HepG2 (cell line): ENCODE measurements around the gene ZNF26. TPM values are rescaled to one million over a fixed set of nuclear protein-coding genes. Genes with fewer than 3 reads are reported as not detected.

ENCODE experiments used
- ATAC-seq: fragments of 200-7000 bp; cut with Tn5 transposase; 3 replicates; pipeline ENCODE4 v1.9.1; 2020; ENCODE audit warnings: mild to moderate bottlenecking, moderate library complexity
- BruUV-seq: library from RNA; stranded (reverse); fragments of 400-500 nt; replicated peaks from 2 replicates; lab custom pipeline; 2021; lab: Mats Ljungman, UMichigan
- CTCF ChIA-PET: fragments of 300-600 bp; formaldehyde crosslinking; extraction: SDS; loops from one replicate; lab custom pipeline; 2021; ENCODE audit warnings: low total read pairs, inconsistent platforms, low intra/inter-chr PET ratio; lab: Yijun Ruan, JAX
- POLR2A ChIA-PET: fragments of 350-600 bp; sonication (Branson Sonifier 250); formaldehyde crosslinking; loops from one replicate; lab custom pipeline; 2020; ENCODE audit warnings: antibody characterized with exemption, inconsistent platforms; lab: Yijun Ruan, JAX
- DNase-seq: peaks from one replicate; pipeline ENCODE4 v3.0.0-alpha.2; 2015; ENCODE audit warnings: low spot score
- FAIRE-seq: peaks from 3 replicates; lab custom pipeline; 2011; peaks lifted over from hg19 to GRCh38; lab: Jason Lieb, UNC
- H2AFZ ChIP-seq: one replicate; pipeline ENCODE4 v1.6.1; 2011; ENCODE audit warnings: low read length, inconsistent platforms
- H3K27ac ChIP-seq: fragments of 300-600 bp; 3 replicates; pipeline ENCODE4 v1.8.0; 2011; ENCODE audit warnings: mixed run types, mild to moderate bottlenecking, mixed read lengths, low read length, inconsistent platforms; ENCODE audit not compliant: insufficient read depth; ENCODE audit errors: extremely low read length
- H3K27me3 ChIP-seq, 2 experiments: fragments of 200-600 bp in 1 of 2; 2 replicates in 1 of 2; 3 replicates in 1 of 2; pipeline versions ENCODE4 v1.6.0 to v1.8.0; 2011; ENCODE audit warnings: low read length in 2 of 2, mild to moderate bottlenecking in 2 of 2, moderate library complexity in 2 of 2, inconsistent platforms in 1 of 2; ENCODE audit not compliant: insufficient read depth in 2 of 2, control insufficient read depth in 1 of 2
- H3K36me3 ChIP-seq, 2 experiments: fragments of 200-600 bp in 1 of 2; replicated peaks in 1 of 2; 2 replicates in 1 of 2; 3 replicates in 1 of 2; pipeline versions ENCODE4 v1.5.1 to v1.8.0; 2011; ENCODE audit warnings: low read length in 2 of 2, inconsistent platforms in 1 of 2; ENCODE audit not compliant: insufficient read depth in 2 of 2, control insufficient read depth in 1 of 2
- H3K4me1 ChIP-seq: 2 replicates; pipeline ENCODE4 v1.5.1; 2012; ENCODE audit warnings: low read length, inconsistent platforms; ENCODE audit not compliant: insufficient read depth
- H3K4me2 ChIP-seq: 2 replicates; pipeline ENCODE4 v1.6.0; 2011; ENCODE audit warnings: low read depth, low read length, inconsistent platforms
- H3K4me3 ChIP-seq, 3 experiments: fragments of 200-600 bp in 1 of 3; sonication (generic), shearing (Covaris generic) in 1 of 3; replicated peaks in 1 of 3; 2 replicates each; pipeline ENCODE4 v1.5.1; 2011 to 2016; ENCODE audit warnings: low read length in 3 of 3, inconsistent platforms in 2 of 3, low read depth in 2 of 3, mild to moderate bottlenecking in 2 of 3, control low read depth in 1 of 3, mixed read lengths in 1 of 3; ENCODE audit not compliant: insufficient read depth in 1 of 3
- H3K79me2 ChIP-seq: one replicate; pipeline ENCODE4 v1.6.1; 2011; ENCODE audit warnings: low read length, inconsistent platforms; ENCODE audit not compliant: insufficient read depth
- H3K9ac ChIP-seq: 2 replicates; pipeline ENCODE4 v1.6.0; 2011; ENCODE audit warnings: mild to moderate bottlenecking, low read depth, low read length, inconsistent platforms; ENCODE audit not compliant: insufficient read depth
- H3K9me3 ChIP-seq: 2 replicates; pipeline ENCODE4 v1.5.1; 2012; ENCODE audit warnings: mild to moderate bottlenecking, low read length
- H4K20me1 ChIP-seq: 2 replicates; pipeline ENCODE4 v1.6.0; 2011; ENCODE audit warnings: inconsistent platforms, mild to moderate bottlenecking, low read length, moderate library complexity; ENCODE audit not compliant: insufficient read depth
- AGO2 ChIP-seq: fragments of 200-400 bp; formaldehyde crosslinking; optimal IDR thresholded peaks from 2 replicates; pipeline ENCODE3; 2017; ENCODE audit warnings: mild to moderate bottlenecking, low read depth, low read length, moderate library complexity
- CBX2 ChIP-seq, 2 experiments: fragments of 200-600 bp in 1 of 2; sonication (generic); formaldehyde crosslinking in 1 of 2; IDR thresholded peaks; 2 replicates each; pipeline versions ENCODE4 v1.7.0 to v1.8.1; 2018 to 2022; ENCODE audit warnings: low read depth in 2 of 2, low read length in 1 of 2, mild to moderate bottlenecking in 1 of 2, missing genetic modification reagents in 1 of 2
- FOSL1 ChIP-seq: sonication (generic); formaldehyde crosslinking; IDR thresholded peaks from 2 replicates; pipeline ENCODE4 v1.9.0; 2021; ENCODE audit warnings: missing genetic modification reagents, borderline replicate concordance
- KLF13 ChIP-seq: sonication (generic); formaldehyde crosslinking; IDR thresholded peaks from 2 replicates; pipeline ENCODE4 v1.4.0; 2020; ENCODE audit warnings: mild to moderate bottlenecking, missing genetic modification reagents
- MAF1 ChIP-seq: sonication (generic); formaldehyde crosslinking; IDR thresholded peaks from 2 replicates; pipeline ENCODE4 v1.5.0; 2020; ENCODE audit warnings: missing genetic modification reagents, borderline replicate concordance
- NFIB ChIP-seq: sonication (generic); formaldehyde crosslinking; IDR thresholded peaks from 2 replicates; pipeline ENCODE4 v1.9.0; 2021; ENCODE audit warnings: missing genetic modification reagents, mild to moderate bottlenecking, borderline replicate concordance
- SP1 ChIP-seq, 2 experiments: fragments of 450-650 bp in 1 of 2; sonication (generic) in 1 of 2; formaldehyde crosslinking in 1 of 2; IDR thresholded peaks; 2 replicates each; pipeline versions ENCODE4 v1.4.0 to v1.6.1; 2016 to 2020; ENCODE audit warnings: missing genetic modification reagents in 1 of 2
- SRSF1 ChIP-seq: fragments of 200-400 bp; formaldehyde crosslinking; optimal IDR thresholded peaks from 2 replicates; pipeline ENCODE3; 2017; ENCODE audit warnings: mild to moderate bottlenecking, low read depth, low read length, moderate library complexity
- ZKSCAN8 ChIP-seq: IDR thresholded peaks from 2 replicates; pipeline ENCODE4 v1.6.1; 2016; ENCODE audit warnings: borderline replicate concordance, missing genetic modification reagents, missing compliant biosample characterization
- ZNF484 ChIP-seq: sonication (generic); formaldehyde crosslinking; IDR thresholded peaks from 2 replicates; pipeline ENCODE4 v1.5.1; 2020; ENCODE audit warnings: mild to moderate bottlenecking, low read depth, missing genetic modification reagents, borderline replicate concordance
- WGBS: methylation state at CpG from one replicate; pipeline ENCODE4 v1.1.6; 2017; ENCODE audit warnings: low lambda C conversion rate; 5-methylcytosine and 5-hydroxymethylcytosine counted together
- in situ Hi-C: cut with HindIII; loops from 2 replicates; pipeline ENCODE4 v1.10.0; 2017; ENCODE audit warnings: low pct_unique_long_range_greater_than_20kb; ENCODE audit not compliant: extremely low pct_ligation_motif_present
- intact Hi-C: fragments of 100-400 bp; cut with micrococcal nuclease; formaldehyde crosslinking; loops from one replicate; pipeline ENCODE4 v1.10.0; 2022; ENCODE audit not compliant: unreplicated experiment
- polyA plus RNA-seq, 8 experiments: library from polyadenylated mRNA; depleted of rRNA in 3 of 8; stranded (reverse) in 7 of 8; unstranded in 1 of 8; fragments of >200 nt; fragmentation: Illumina TruSeq in 4 of 8; extraction: Trizol in 4 of 8; gene quantifications; 2 replicates each; pipeline versions ENCODE4 v1.2.1 to v1.2.3, GENCODE V29; 2011 to 2016; ENCODE audit warnings: low read depth in 4 of 8, missing spikeins in 1 of 8, mixed read lengths in 1 of 8; ENCODE audit not compliant: insufficient read depth in 1 of 8
- total RNA-seq, 5 experiments: library from RNA; depleted of rRNA; stranded (reverse); fragments of >200 nt; fragmentation: Illumina TruSeq; extraction: Trizol; gene quantifications; 2 replicates each; pipeline ENCODE4 v1.2.3, GENCODE V29; 2016; ENCODE audit warnings: low read depth in 1 of 5
- TF ChIP-seq, protein P1 (sequence below): sonication (generic); formaldehyde crosslinking; IDR thresholded peaks from 2 replicates; pipeline ENCODE4 v1.5.0; 2020; ENCODE audit warnings: mild to moderate bottlenecking, missing genetic modification reagents
- TF ChIP-seq, protein P2 (sequence below): sonication (generic); formaldehyde crosslinking; conservative IDR thresholded peaks from 2 replicates; pipeline ENCODE4 v1.4.0; 2020; ENCODE audit warnings: missing genetic modification reagents

Gene ZNF26
- total and polyA plus RNA-seq, 2 of the 13 experiments (the other 11 are each of a cell fraction or from before 2014, with no cell fraction given): 3.8 to 6.5 TPM

DNA sequence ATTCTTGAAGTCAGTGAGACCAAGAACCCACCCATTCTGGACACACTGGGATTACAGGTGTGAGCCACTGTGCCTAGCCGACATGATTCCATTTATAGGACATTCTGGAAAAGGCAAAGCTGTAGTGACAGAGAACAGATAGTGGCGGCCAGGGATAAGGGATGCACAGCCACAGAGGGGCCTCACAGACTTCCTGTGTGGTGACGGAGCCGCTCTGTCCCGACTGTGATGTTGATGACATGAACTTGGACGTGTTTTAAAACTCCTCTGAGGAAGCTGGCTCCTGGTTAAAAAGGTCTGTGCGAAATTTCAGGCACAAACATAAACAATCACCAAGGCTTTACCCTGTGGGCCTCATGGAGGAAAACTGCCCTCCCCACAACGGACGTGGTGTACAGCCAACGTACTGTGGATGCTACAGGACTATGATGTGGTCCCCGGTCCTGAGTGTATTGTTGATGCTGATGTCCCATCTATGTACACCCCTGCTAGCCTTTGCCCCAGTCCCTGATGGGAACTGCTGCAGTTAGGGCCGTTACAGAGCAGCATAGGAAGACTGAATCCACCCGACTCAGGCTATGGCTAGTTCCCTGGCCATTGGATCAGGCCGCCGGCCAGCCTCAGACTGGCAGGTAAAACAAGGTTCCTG, 46.0 kb upstream of the ZNF26 start (continued):
- TF ChIP-seq FOSL1 (CRISPR knock-in tag) (no peak), SP1 (IDR thresholded peaks at IDR 0.05) (no peak), SP1 (CRISPR knock-in tag; IDR thresholded peaks at IDR 0.05) (no peak), ZNF484 (no peak), KLF13 (CRISPR knock-in tag) (no peak), SRSF1 (no peak), NFIB (no peak), CBX2 (IDR thresholded peaks at IDR 0.05; ENCODE audit: low read depth, low read length) (no peak), CBX2 (CRISPR knock-in tag; IDR thresholded peaks at IDR 0.05; ENCODE audit: low read depth) (no peak)
- TF ChIP-seq, protein P1, sequence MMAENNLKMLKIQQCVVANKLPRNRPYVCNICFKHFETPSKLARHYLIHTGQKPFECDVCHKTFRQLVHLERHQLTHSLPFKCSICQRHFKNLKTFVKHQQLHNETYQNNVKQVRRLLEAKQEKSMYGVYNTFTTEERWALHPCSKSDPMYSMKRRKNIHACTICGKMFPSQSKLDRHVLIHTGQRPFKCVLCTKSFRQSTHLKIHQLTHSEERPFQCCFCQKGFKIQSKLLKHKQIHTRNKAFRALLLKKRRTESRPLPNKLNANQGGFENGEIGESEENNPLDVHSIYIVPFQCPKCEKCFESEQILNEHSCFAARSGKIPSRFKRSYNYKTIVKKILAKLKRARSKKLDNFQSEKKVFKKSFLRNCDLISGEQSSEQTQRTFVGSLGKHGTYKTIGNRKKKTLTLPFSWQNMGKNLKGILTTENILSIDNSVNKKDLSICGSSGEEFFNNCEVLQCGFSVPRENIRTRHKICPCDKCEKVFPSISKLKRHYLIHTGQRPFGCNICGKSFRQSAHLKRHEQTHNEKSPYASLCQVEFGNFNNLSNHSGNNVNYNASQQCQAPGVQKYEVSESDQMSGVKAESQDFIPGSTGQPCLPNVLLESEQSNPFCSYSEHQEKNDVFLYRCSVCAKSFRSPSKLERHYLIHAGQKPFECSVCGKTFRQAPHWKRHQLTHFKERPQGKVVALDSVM (CRISPR knock-in tag): no peak

DNA sequence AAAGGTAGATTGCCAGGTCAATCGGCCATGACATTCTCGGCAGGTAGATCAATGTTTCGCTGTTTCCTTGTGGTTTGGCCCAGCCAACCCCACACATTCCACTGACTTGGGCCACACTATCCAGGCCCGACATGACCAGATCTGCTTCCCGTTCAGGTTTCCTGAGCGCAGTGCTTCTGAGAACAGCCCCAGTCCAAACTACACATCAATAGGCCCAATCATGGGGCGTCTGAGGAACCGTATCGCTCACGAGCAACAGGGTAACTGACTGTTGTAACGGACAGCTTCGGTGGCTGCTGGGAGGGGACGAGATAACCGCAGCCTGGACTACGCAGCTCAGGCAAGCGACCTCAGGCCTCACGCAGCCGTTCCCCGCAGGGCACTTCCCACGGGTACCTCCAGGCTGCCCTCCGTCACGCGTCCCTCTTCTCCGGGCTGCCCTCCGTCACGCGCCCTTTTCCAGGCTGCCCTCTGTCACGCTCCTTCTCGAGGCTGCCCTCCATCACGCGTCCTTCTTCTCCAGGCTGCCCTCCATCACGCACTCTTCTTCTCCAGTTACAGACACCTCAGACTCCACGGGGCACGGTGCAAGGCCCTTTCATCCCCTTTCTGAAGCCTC, 44.7 kb upstream of the ZNF26 start:
- in situ Hi-C loops: no loop called here
- H3K4me2 ChIP-seq: no peak overlapping the region
- H4K20me1 ChIP-seq: no peaks in the 10 kb centered on the region
- ATAC-seq (no peak; the same call in 2 of the 3 replicates), DNase-seq (no peak), FAIRE-seq (no peak)
- BruUV-seq: no TSS peak
- ChIA-PET CTCF (no interaction called here), POLR2A (no interaction called here)
- WGBS: 96% methylated on average over 31 of the region's 34 CpGs
- H3K36me3 ChIP-seq: peaks cover 14 to 48% of the 10 kb centered on the region in 2 experiments; a peak in 4 of 5 replicates
- no peak overlapping the region for H2AFZ ChIP-seq
- intact Hi-C loops: no loop called here
- TF ChIP-seq, protein P2, sequence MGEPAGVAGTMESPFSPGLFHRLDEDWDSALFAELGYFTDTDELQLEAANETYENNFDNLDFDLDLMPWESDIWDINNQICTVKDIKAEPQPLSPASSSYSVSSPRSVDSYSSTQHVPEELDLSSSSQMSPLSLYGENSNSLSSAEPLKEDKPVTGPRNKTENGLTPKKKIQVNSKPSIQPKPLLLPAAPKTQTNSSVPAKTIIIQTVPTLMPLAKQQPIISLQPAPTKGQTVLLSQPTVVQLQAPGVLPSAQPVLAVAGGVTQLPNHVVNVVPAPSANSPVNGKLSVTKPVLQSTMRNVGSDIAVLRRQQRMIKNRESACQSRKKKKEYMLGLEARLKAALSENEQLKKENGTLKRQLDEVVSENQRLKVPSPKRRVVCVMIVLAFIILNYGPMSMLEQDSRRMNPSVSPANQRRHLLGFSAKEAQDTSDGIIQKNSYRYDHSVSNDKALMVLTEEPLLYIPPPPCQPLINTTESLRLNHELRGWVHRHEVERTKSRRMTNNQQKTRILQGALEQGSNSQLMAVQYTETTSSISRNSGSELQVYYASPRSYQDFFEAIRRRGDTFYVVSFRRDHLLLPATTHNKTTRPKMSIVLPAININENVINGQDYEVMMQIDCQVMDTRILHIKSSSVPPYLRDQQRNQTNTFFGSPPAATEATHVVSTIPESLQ (CRISPR knock-in tag): no peak
- no peak for TF ChIP-seq ZKSCAN8 (CRISPR knock-in tag)
- TF ChIP-seq MAF1: no peak
- peak; percentile 67 for TF ChIP-seq AGO2
- H3K79me2 ChIP-seq: no peaks in the 10 kb centered on the region
- no peak overlapping the region for H3K9ac ChIP-seq
- no peak overlapping the region for H3K4me3 ChIP-seq
- no peaks in the 10 kb centered on the region for H3K27me3 ChIP-seq
- H3K9me3 ChIP-seq: peaks cover 76% of the 10 kb centered on the region
- H3K27ac ChIP-seq: no peak overlapping the region
- H3K4me1 ChIP-seq: peaks cover 8% of the 10 kb centered on the region
